CD4-positive, alpha-beta T cell treated with Interleukin-17A for 4 hours (primary cell): Measurements from ENCODE around the gene MGMT.

Experiments used
- DNase-seq: peaks from one replicate; pipeline ENCODE4 v3.0.0-alpha.2; 2020; ENCODE audit warnings: mixed read lengths

Gene MGMT

DNA sequence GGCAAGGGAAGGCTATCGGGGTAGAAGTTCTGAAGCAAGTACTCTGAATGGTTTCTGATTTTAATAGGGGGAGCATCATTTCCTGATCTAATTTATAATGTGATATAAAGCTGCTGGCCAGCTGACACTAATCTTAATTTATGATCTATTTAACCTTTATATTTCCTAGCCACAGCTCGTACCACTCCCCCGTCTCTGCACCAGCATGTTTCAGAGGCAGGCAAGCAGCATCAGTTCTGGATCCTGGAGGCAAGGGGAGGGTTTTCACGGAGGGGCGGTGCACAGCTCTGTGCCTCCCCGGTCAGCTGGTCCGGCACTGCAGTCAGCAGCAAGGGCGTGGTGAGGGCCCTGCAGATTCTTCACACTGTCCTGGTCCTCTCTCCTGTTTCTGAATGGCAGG, 30.0 kb downstream of the MGMT start:
- DNase-seq = no peak

- no peak for DNase-seq
Measured at GRCh38 chr10:129498680-129499079, 31.6 kb downstream of the MGMT start.

DNA sequence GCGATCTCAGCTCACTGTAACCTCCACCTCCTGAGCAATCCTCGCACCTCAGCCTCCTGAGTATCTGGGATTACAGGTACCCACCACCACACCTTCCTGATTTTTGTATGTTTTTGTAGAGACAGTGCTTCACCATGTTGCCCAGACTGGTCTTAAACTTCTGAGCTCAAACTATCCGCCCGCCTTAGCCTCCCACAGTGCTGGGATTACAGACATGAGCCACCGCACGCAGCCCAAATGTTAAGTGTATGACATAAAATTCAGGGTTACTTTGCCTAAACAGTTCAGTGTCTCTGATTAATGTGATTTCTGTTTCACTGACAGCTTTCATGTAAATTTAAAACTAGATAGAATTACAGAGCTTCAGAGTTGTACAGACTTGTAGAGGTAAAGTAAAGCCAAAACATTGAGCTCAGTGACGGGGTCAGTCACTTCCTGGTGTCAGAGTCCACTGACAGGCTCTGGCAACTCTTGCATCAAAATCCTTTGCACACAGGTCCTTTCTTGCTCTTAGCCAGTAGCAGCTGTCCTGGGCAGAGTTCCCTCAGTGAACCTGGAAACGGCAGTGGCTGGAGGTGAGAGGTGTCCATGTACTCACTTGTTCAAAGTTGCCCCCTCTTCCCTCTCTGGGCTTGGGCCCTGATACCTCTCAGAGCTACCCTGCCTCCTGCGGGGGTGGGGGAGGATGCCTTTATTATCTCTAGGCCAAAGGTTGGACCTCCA, 33.7 kb downstream of the MGMT start:
- no peak for DNase-seq

DNA sequence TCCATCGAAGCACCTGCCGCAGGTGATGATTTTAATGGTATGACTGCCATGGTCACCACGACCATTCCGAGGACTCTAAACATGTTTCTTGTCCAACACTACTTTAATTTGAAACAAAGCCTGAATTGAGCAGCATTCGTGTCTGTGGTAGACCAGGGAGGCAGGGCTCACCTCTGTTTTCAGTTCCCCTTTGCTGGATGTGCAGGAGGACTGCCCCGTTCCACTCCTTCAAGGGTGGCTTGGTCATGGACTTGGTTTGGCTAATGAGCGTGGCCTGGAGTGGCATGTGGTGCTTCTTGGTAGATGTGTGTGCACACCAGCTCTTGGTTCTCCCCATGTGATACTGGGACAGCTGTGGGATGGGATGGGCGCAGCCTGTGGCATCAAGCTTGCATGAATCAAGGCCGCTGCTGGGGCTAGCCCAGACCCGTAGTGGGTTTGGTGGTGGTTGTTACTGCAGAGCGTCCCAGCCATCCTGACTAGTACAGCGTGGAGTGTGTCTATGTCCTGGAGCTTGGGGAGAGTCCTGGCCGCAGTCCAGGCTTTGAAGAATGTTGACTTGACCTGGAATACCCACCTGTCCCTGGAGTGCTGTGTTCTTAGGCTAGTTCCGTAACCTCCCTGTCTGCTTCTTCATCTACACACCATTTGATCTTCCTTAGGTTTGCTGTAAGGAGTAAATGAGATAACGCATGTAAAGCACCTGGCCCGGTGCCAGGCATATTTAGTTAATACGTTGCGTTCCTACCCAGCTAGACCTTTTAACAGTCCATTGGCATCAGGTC, 34.8 kb downstream of the MGMT start:
- no peak for DNase-seq

GRCh38 chr10:129502448-129502847, 35.4 kb downstream of the MGMT start:
- DNase-seq = no peak

DNA sequence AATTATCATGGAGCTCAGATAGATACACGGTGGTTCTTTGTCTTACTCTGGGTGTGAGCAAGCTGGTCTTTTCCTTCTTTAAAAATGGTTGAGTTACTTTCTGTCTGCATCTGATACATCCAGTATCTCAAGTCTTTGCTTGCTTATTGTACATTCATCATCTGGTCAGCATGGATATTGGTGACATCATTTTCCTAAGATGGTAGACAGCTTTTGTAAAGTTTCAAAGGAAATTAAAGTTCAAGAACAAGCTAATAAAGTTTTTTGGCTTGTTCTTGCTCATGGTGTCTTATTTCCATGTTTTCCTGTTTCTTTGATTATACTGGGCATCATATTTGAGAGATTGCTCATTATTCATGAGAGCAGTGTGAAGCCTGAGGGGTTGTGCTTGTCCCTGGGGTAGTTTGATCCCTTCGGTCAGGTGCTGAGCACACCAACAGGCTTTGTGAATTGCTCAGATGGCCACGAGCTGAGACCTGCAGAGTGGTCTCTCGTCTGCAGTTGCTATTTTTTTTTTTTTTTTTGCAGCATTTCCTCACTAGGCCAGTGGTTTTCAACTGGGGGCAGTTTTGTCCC, 38.5 kb downstream of the MGMT start:
- no peak for DNase-seq

DNA sequence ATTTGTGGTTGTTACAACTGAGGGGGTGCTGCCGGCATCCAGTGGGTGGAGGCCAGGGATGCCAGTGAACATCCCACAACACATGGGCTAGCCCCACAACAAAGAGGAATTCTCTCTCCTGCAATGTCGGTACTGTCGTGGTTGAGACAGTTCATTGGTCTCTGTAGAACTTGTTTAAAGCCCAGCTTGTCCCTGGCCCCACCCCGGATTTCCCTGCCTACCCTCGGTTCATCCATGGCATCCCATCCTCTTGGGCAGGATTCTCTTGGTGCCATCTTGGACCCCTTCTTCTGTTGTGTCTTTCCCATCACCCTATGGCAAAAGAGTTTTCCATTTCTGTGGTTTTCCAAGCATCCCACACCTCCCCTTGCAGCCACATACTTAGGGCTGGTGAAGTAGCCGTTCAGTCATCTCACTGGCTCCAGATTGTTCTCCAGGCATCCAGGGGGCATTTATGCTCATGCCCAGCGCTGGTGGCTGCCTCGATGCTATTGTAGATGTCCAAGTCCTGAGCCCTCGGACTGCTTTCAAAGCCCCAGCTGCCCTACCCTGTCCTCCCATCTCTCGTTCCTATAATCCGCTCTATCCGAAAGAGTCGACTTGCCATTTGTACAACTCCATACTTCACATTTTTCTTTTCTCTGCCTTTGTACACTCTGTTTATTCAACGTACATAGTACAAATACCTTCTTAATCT, 39.2 kb downstream of the MGMT start:
- no peak for DNase-seq

DNA sequence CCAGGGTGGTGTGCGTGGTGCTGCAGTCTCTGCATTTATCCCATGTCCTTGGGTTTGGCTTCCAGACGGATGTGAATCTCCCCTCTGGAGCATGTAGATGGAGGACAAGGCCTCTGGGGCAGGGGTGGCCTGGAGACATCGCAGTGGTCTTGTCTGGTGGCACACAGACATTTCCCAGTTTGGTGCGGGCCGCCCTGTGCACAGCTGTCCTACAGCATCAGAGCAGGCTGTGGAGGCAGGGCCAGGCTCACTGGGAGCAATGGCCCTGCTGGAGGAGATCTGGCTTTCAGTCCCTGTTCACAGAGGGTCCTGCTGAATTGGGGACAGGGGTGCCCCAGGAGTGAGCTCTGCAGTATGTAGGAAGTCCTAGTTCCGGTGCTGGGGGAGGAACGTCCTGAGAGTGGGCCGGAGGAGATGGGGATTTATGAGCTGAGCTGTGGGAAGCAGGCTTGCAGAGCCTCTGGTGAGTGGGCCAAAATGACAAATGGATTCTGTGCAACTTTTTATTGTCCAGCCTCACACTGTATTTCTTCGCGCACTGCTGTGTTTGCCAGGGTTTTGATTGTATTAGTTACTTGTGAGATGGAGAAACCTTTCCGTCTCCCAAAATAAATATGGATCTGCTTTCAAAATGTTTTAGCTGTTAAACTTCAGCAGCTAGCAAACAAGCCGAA, 40.3 kb downstream of the MGMT start:
- DNase-seq = no peak

- no peak for DNase-seq
Measured at GRCh38 chr10:129509155-129509554, 42.1 kb downstream of the MGMT start.

DNA sequence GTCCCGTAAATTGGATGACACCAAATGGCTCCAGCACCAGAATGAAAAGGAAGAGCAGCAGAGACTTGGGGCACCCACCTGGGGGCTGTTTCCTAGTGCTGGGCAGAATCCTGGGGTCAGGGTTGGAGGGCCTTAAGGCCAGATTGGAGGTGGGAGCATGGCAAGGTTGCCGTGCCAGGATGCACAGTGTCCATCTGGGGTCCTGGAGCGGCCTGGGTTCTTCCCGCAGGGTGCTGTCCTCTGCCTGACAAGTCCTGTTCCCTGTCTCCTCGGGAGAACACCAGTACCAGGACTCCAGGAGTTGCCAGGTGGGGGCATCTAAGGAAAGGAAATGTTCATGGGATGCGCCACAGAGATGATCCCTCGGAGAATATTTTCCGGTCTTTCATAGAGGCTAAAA, 42.8 kb downstream of the MGMT start:
- no peak for DNase-seq

DNA sequence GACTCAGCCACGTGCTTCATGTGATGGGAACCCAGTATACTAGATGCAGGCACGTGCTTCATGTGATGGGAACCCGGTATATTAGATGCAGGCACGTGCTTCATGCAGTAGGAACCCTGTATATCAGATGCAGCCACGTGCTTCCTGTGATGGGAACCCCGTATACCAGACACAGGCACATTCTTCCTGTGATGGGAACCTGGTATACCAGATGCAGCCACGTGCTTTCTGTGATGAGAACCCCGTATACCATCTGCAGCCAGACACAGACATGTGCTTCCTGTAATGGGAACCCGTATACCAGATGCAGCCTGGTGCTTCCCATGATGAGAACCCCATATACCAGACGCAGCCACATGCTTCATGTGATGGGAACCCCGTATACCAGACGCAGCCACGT, 44.0 kb downstream of the MGMT start:
- no peak for DNase-seq

DNA sequence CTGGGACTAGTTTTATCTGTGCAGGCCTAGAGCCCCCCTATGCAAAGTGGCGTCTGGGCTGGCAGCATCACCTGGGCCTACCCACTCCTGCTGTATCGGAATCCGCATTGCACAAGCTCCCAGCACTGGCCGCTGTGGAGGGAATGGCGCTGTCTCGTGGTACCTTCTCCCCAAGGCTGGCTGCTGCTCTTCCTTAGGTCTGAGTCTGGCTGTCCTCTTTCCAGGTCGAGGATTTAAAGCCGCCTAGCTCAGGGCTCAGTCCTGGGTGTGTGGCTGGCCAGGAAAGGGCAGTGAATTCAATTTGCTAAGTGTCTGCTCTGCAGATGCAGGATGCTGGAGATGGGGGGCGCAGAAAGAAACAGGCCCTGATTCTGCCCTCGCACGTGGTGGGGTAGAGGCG, 44.7 kb downstream of the MGMT start:
- DNase-seq = no peak

DNA sequence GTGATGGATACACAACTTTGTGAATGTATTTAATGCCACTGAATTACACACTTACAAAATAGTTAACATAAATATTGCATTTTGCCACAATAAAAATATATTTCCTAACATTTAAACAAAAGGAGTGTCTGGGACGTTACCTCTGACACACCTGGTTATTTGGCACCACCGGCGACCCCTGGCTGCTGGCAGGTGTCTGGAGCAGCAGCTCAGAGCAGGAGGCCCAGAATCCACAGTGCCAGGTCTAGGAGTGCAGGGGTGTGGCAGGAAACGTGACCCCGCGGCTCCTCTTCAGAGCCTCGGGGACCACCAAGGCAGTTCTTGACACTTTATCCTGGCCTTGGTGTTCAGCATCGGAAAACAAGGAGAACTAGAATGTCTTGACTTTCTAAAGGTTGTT, 46.3 kb downstream of the MGMT start:
- DNase-seq = no peak

DNA sequence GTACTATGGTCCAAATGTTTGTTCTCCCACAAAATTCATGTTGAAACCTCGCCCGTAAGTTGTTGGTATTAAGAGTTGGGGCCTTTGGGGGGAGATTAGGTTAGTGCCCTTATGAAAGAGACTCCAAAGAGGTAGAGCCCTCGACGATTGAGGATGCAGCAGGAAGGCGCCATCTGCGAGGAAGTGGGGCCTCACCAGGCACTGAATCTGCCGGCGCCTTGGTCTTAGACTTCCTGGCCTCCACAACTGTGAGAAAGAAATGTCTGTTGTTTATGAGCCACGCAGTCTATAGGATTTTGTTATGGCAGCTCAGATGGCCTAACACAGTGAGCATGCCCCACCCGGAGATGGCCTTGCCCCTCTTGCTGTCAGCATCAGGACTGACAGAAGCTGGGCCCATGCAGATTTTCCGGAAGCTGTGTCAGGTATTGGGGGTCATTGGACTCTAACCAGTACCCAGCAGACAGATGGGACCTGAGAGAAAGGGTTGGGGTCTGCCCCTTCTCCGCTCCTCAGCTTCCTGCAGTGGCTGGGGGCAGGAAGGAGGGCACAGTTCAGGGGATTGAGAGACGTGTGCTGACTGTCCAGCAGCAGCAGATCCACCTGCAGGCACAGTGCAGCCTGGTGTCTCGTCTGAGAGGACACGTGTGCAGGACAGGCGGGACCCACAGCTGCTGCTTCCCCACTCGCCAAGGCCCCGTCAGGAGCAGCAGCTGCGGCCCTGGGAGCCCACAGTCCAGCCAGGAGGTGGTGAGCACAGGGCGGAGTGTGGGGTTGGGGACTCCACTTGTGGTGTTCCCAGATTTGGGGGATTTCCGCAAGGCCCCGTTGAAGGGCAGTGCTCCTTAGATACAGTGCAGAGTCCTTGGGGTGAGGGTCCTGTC, 47.8 kb downstream of the MGMT start:
- no peak for DNase-seq

- DNase-seq = no peak
Measured at GRCh38 chr10:129516846-129517679, 50.0 kb downstream of the MGMT start.

DNA sequence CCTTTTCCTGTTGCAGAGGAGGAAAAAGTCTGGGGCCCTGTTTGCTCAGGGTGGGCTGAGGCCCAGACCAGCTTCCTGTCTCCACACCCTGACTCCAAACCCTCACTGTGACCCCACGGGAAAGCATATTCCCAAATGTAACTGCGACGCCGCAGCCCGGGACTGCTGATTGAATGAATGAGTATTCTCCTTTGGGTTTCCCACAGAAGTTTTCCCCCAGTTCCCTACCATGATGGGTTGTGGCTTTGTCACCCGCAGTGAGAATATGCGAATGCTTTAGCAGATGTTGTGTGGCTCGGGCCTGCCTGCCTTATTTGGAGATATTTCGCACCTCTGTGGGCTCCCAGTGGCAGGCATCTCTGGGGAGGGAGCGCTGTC, 50.6 kb downstream of the MGMT start:
- DNase-seq = no peak

- DNase-seq = no peak
Measured at GRCh38 chr10:129518793-129519192, 51.8 kb downstream of the MGMT start.

DNA sequence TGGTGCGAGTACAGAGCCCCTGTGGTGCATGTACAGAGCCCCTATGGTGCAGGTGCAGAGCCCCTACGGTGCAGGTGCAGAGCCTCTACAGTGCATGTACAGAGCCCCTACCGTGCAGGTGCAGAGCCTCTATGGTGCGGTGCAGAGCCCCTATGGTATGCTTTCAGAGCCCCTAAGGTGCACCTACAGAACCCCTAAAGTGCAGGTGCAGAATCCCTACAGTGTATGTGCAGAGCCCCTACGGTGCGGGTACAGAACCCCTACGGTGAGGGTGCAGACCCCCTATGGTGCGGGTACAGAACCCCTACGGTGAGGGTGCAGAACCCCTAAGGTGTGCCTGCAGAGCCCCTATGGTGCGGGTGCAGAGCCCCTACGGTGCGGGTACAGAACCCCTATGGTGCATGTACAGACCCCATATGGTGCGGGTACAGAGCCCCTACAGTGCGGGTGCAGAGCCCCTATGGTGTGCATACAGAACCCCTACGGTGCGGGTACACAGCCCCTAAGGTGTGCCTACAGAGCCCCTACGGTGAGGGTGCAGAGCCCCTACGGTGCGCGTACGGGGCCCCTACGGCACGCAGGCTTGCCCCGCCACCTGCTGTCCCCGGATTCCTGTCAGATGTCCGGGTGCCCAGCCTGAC, 53.5 kb downstream of the MGMT start:
- DNase-seq = no peak

DNA sequence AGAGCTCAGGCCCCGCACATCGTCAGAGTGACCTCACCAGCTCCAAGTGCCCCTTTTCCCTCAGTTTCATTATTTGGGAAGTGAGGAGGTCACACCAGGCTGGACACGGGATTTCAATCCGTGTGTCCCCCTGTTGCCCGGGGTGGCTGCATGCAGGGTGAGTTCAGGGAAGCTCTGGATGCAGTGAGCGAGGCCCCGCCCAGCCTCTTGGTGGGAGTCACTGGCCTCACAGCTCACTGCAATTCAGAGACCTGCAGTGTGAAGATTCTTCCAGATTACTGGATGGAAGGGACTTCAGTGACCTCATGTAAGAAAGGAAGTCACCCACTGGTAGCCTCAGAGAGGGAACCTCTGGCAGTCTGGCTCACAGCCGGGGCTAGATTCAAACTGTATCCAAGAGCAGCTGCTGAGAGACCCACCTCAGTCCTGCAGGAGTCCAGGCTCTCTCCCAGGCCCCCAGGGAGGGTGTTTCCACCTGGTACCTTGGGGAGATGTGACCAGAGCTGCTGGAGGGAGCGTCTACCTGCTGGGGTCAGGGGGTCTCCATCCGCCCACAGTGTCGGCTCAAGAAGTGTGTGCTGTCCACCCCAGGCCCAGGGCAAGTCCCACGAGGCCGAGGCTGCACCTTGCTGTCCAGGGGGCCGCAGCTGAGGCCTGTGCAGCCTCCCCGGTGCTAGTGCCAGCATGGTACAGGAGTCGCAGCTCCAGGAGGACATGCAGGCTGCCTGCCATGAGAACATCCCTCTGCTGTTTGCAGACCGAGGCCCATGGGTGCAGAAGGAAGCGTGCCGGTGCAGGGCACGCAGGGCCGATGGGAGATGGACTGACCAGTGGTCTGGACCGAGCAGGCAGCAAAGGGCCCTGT, 54.4 kb downstream of the MGMT start:
- DNase-seq = no peak
